Endothelial cell of umbilical vein (primary cell): ENCODE results near the gene AGBL4. TPM values are rescaled to one million over a fixed set of nuclear protein-coding genes. Genes with fewer than 3 reads are reported as not detected.

Experiments
- BruUV-seq: library from RNA; stranded (reverse); fragments of 400-500 nt; replicated peaks from 2 replicates; lab custom pipeline; 2021; lab: Mats Ljungman, UMichigan
- CTCF ChIA-PET: fragments of 300-600, 350-600 bp; sonication (Branson Sonifier 250); formaldehyde crosslinking; loops from one replicate; lab custom pipeline; 2021; ENCODE audit warnings: antibody characterized with exemption, inconsistent platforms; lab: Charles Lee
- POLR2A ChIA-PET: fragments of 300-600, 350-600 bp; sonication (Branson Sonifier 250); formaldehyde crosslinking; loops from one replicate; lab custom pipeline; 2021; ENCODE audit warnings: antibody characterized with exemption, inconsistent platforms; lab: Charles Lee
- DNase-seq: peaks from one replicate; pipeline ENCODE4 v3.0.0-alpha.2; 2011; ENCODE audit warnings: low read depth, low spot score
- FAIRE-seq: peaks from 2 replicates; lab custom pipeline; 2011; peaks lifted over from hg19 to GRCh38; lab: Jason Lieb, UNC
- H2AFZ ChIP-seq: 2 replicates; pipeline ENCODE4 v1.6.0; 2012; ENCODE audit warnings: low read depth, low read length, control low read depth, inconsistent platforms
- H3K27ac ChIP-seq: 2 replicates; pipeline ENCODE4 v1.5.1; 2011; ENCODE audit warnings: low read depth, mild to moderate bottlenecking, control low read depth, low read length, moderate library complexity; ENCODE audit not compliant: insufficient read depth
- H3K27me3 ChIP-seq, 2 experiments: 2 replicates each; pipeline versions ENCODE4 v1.6.0 to v1.6.1; 2011; ENCODE audit warnings: low read length in 2 of 2, mixed read lengths in 1 of 2; ENCODE audit not compliant: control insufficient read depth in 2 of 2, insufficient read depth in 2 of 2
- H3K36me3 ChIP-seq, 2 experiments: 2 replicates in 1 of 2; 3 replicates in 1 of 2; pipeline ENCODE4 v1.5.1; 2011; ENCODE audit warnings: low read length in 2 of 2, mild to moderate bottlenecking in 1 of 2, moderate library complexity in 1 of 2; ENCODE audit not compliant: control insufficient read depth in 2 of 2, insufficient read depth in 2 of 2; ENCODE audit errors: extremely low read depth in 1 of 2
- H3K4me1 ChIP-seq: 3 replicates; pipeline ENCODE4 v1.5.1; 2011; ENCODE audit warnings: mild to moderate bottlenecking, low read length; ENCODE audit not compliant: control insufficient read depth, insufficient read depth; ENCODE audit errors: extremely low read depth
- H3K4me2 ChIP-seq: 2 replicates; pipeline ENCODE4 v1.6.1; 2011; ENCODE audit warnings: low read length, control low read depth, mixed read lengths; ENCODE audit not compliant: insufficient read depth
- H3K4me3 ChIP-seq, 3 experiments: fragments of 200-600 bp in 1 of 3; sonication (generic), shearing (Covaris generic) in 1 of 3; replicated peaks in 1 of 3; 2 replicates each; pipeline ENCODE4 v1.5.1; 2011 to 2016; ENCODE audit warnings: control low read depth in 3 of 3, low read length in 3 of 3, mild to moderate bottlenecking in 2 of 3, inconsistent platforms in 1 of 3, low read depth in 1 of 3, moderate library complexity in 1 of 3; ENCODE audit not compliant: insufficient read depth in 1 of 3
- H3K79me2 ChIP-seq: 2 replicates; pipeline ENCODE4 v1.6.0; 2012; ENCODE audit warnings: low read length, inconsistent platforms; ENCODE audit not compliant: control insufficient read depth, insufficient read depth
- H3K9ac ChIP-seq: replicated peaks from 2 replicates; pipeline ENCODE3; 2011; ENCODE audit warnings: low read length, control low read depth; ENCODE audit not compliant: insufficient read depth; ENCODE audit errors: extremely low read depth
- H3K9me1 ChIP-seq: replicated peaks from 3 replicates; pipeline ENCODE4 v1.6.0; 2011; ENCODE audit warnings: mild to moderate bottlenecking, low read length; ENCODE audit not compliant: control insufficient read depth, insufficient read depth; ENCODE audit errors: extremely low read depth
- H3K9me3 ChIP-seq: replicated peaks from 2 replicates; pipeline ENCODE4 v1.5.1; 2012; ENCODE audit warnings: low read length, inconsistent platforms; ENCODE audit not compliant: control insufficient read depth, insufficient read depth
- H4K20me1 ChIP-seq: replicated peaks from 2 replicates; pipeline ENCODE3; 2011; ENCODE audit warnings: mild to moderate bottlenecking, low read length; ENCODE audit not compliant: control insufficient read depth, insufficient read depth; ENCODE audit errors: extremely low read depth
- EZH2 ChIP-seq: IDR thresholded peaks from 2 replicates; pipeline ENCODE4 v1.6.1; 2012; ENCODE audit warnings: borderline replicate concordance, low read depth, mild to moderate bottlenecking, moderate library complexity, low read length, inconsistent platforms; ENCODE audit not compliant: severe bottlenecking
- FOS ChIP-seq: IDR thresholded peaks from 2 replicates; pipeline ENCODE4 v1.6.1; 2011; ENCODE audit warnings: mild to moderate bottlenecking, low read length, moderate library complexity, borderline replicate concordance; ENCODE audit not compliant: insufficient read depth
- GATA2 ChIP-seq: IDR thresholded peaks from 2 replicates; pipeline ENCODE4 v1.7.0; 2011; ENCODE audit warnings: low read depth, mild to moderate bottlenecking, moderate library complexity, mixed read lengths, low read length; ENCODE audit not compliant: insufficient read length, insufficient read depth
- JUN ChIP-seq: IDR thresholded peaks from 2 replicates; pipeline ENCODE4 v1.6.1; 2011; ENCODE audit warnings: borderline replicate concordance, low read depth; ENCODE audit not compliant: insufficient read length, insufficient read depth
- MAX ChIP-seq: IDR thresholded peaks from 2 replicates; pipeline ENCODE4 v1.6.1; 2011; ENCODE audit not compliant: insufficient read depth, insufficient read length
- MYC ChIP-seq: IDR thresholded peaks from one replicate; pipeline ENCODE4 v1.6.1; 2011; ENCODE audit warnings: mild to moderate bottlenecking, low read depth, low read length
- POLR2A ChIP-seq: IDR thresholded peaks from 2 replicates; pipeline ENCODE4 v1.6.1; 2012; ENCODE audit warnings: low read depth, mild to moderate bottlenecking, control low read depth, low read length
- POLR2AphosphoS5 ChIP-seq: IDR thresholded peaks from 2 replicates; pipeline ENCODE4 v1.6.1; 2012; ENCODE audit warnings: low read depth, mild to moderate bottlenecking, control low read depth, low read length, moderate library complexity; ENCODE audit not compliant: insufficient read depth
- dilution Hi-C: fragments of 300-500 bp; cut with MboI; formaldehyde crosslinking; loops from one replicate; pipeline ENCODE4 v1.15.0; 2019; ENCODE audit warnings: low sequenced_read_pairs; ENCODE audit not compliant: extremely low pct_ligation_motif_present
- intact Hi-C: fragments of 100-400 bp; cut with micrococcal nuclease; formaldehyde crosslinking; loops from one replicate; pipeline ENCODE4 v1.10.0; 2022
- polyA plus RNA-seq, 4 experiments: library from polyadenylated mRNA; depleted of rRNA in 3 of 4; stranded (reverse) in 3 of 4; unstranded in 1 of 4; fragments of >200 nt; gene quantifications; 2 replicates each; pipeline versions ENCODE4 v1.2.1 to v1.2.3, GENCODE V29; 2011 to 2012; ENCODE audit warnings: missing spikeins in 1 of 4
- total RNA-seq: library from RNA; stranded (reverse); gene quantifications from 2 replicates; pipeline ENCODE4 v1.2.3, GENCODE V29; 2021
- TF ChIP-seq, protein P1 (sequence below), 2 donors: IDR thresholded peaks; 1 replicate in 1 of 2; 2 replicates in 1 of 2; pipeline ENCODE4 v1.5.1; 2011; ENCODE audit warnings: low read length in 2 of 2, mild to moderate bottlenecking in 2 of 2, moderate library complexity in 2 of 2, control low read depth in 1 of 2, inconsistent platforms in 1 of 2, low read depth in 1 of 2; ENCODE audit not compliant: insufficient read depth in 1 of 2; ENCODE audit errors: extremely low read depth in 1 of 2

The AGBL4 gene
- total and polyA plus RNA-seq, 2 donors (not counting 3 experiments of a cell fraction or from before 2014, with no cell fraction given) = not detected

- no peaks in the 10 kb centered on the region for H4K20me1 ChIP-seq
- no peaks in the 10 kb centered on the region for H3K27me3 ChIP-seq
- dilution Hi-C loops (no loop called here), intact Hi-C loops (no loop called here)
- ChIA-PET POLR2A (no interaction called here), CTCF (no interaction called here)
- no peak for DNase-seq
- no peaks in the 10 kb centered on the region for H3K4me1 ChIP-seq
- H3K36me3 ChIP-seq = no peaks in the 10 kb centered on the region
- no peak overlapping the region for H2AFZ ChIP-seq
- FAIRE-seq = no peak
- no peak overlapping the region for H3K9ac ChIP-seq
- no TSS peak for BruUV-seq
- H3K79me2 ChIP-seq = no peaks in the 10 kb centered on the region
- H3K4me3 ChIP-seq = no peak overlapping the region
- H3K9me3 ChIP-seq = no peaks in the 10 kb centered on the region
- no peaks in the 10 kb centered on the region for H3K9me1 ChIP-seq
- no peak overlapping the region for H3K27ac ChIP-seq
- H3K4me2 ChIP-seq = no peak overlapping the region
- TF ChIP-seq POLR2A = no peak
- no peak for TF ChIP-seq EZH2
- TF ChIP-seq GATA2 = no peak
- TF ChIP-seq MAX = no peak
- TF ChIP-seq, protein P1, sequence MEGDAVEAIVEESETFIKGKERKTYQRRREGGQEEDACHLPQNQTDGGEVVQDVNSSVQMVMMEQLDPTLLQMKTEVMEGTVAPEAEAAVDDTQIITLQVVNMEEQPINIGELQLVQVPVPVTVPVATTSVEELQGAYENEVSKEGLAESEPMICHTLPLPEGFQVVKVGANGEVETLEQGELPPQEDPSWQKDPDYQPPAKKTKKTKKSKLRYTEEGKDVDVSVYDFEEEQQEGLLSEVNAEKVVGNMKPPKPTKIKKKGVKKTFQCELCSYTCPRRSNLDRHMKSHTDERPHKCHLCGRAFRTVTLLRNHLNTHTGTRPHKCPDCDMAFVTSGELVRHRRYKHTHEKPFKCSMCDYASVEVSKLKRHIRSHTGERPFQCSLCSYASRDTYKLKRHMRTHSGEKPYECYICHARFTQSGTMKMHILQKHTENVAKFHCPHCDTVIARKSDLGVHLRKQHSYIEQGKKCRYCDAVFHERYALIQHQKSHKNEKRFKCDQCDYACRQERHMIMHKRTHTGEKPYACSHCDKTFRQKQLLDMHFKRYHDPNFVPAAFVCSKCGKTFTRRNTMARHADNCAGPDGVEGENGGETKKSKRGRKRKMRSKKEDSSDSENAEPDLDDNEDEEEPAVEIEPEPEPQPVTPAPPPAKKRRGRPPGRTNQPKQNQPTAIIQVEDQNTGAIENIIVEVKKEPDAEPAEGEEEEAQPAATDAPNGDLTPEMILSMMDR (IDR thresholded peaks at IDR 0.05; ENCODE audit: extremely low read depth in 1 of 2, insufficient read depth in 1 of 2, low read depth in 1 of 2, low read length in 2 of 2) = no peak
- TF ChIP-seq POLR2AphosphoS5 = no peak
- no peak for TF ChIP-seq MYC
- no peak for TF ChIP-seq FOS
- TF ChIP-seq JUN = no peak
Observed at GRCh38 chr1:49364676-49365075, 659.1 kb downstream of the AGBL4 start.
